ENCODE data around the gene USP2.

Gene USP2

GRCh38 chr11:119376197-119376847 lies 5.2 kb downstream of the USP2 start:
- DNase-seq, result no peak

GRCh38 chr11:119375337-119376196 lies 5.9 kb downstream of the USP2 start:
- peak; percentile 52 for DNase-seq

- DNase-seq, result no peak
Observed at GRCh38 chr11:119374632-119375336, 6.7 kb downstream of the USP2 start.

GRCh38 chr11:119373921-119374631 lies 7.4 kb downstream of the USP2 start:
- DNase-seq, result peak; percentile 75

- DNase-seq, result no peak
Observed at GRCh38 chr11:119373059-119373920, 8.2 kb downstream of the USP2 start.

GRCh38 chr11:119372260-119373058 lies 9.0 kb downstream of the USP2 start:
- DNase-seq, result no peak

GRCh38 chr11:119371778-119372182 lies 9.7 kb downstream of the USP2 start:
- DNase-seq, result no peak

GRCh38 chr11:119371067-119371601 lies 10.4 kb downstream of the USP2 start:
- DNase-seq, result no peak

- DNase-seq, result no peak
Observed at GRCh38 chr11:119370486-119371046, 10.9 kb downstream of the USP2 start.

GRCh38 chr11:119369132-119369925 lies 12.2 kb downstream of the USP2 start:
- DNase-seq, result no peak

- DNase-seq, result no peak
Observed at GRCh38 chr11:119368121-119369034, 13.1 kb downstream of the USP2 start.

GRCh38 chr11:119367661-119368120 lies 13.8 kb downstream of the USP2 start:
- DNase-seq, result no peak

GRCh38 chr11:119366690-119367620 lies 14.5 kb downstream of the USP2 start:
- DNase-seq, result no peak

- no peak for DNase-seq
Observed at GRCh38 chr11:119365071-119365591, 16.4 kb downstream of the USP2 start.

GRCh38 chr11:119363851-119364590 lies 17.5 kb downstream of the USP2 start:
- DNase-seq, result peak; percentile 57
